K562 treated with DMSO at 1 percent for 24 hours (cell line): Measurements from ENCODE around the gene ACBD7. TPM values are rescaled to one million over a fixed set of nuclear protein-coding genes. Genes with fewer than 3 reads are reported as not detected.

Source experiments
- total RNA-seq: library from RNA; unstranded; fragments of 300-600 nt; gene quantifications from 2 replicates; pipeline ENCODE4 v1.2.3, GENCODE V29; 2022; ENCODE audit warnings: low read depth; ENCODE audit not compliant: insufficient read depth

ACBD7 gene
- 1.1 and 2.0 TPM in 2 replicates for total RNA-seq

DNA sequence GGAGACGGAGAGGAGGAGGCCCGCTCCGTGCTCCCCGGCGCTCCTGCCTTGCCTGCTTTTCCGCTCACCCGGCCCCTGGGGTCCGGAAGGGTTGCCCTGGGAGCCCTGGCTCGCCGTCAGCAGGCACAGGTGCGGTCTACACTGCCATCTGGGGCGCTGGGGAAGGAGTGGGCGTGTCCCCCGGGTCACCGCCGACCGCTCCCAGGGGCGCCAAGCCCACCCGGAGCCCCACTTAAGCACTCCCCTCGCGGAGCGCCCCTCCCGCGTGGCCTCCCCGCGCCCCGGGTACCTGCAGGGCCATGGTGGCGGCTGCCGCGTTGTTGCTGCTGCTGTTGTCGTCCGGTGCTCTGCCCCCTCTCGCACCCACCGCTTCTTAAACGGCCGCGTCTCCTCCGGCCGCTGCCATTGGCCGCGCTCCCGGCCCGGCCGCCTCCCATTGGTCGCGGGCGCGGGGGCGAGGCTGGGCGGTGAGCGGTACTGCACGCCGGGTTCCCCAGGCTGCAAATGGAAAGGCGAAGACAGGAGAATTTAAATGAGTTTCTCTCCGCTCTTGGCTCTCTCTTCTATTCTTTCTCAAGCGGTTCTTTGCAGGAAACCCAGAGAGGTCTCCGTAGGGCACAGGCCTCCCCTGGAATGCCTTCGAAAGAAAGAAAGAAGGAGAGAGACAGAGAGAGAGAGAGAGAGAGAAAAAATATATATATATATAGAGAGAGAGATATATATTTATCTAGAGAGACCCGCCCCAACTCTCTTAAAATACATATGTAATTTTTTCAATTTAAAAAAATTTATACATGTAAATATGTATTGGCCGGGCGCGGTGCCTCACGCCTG is at the start of gene ACBD7:
ACBD7 (minus strand) TSS at position 349 of the 834 bp plus-strand sequence; CDS start at position 301, 48 bp downstream.

DNA sequence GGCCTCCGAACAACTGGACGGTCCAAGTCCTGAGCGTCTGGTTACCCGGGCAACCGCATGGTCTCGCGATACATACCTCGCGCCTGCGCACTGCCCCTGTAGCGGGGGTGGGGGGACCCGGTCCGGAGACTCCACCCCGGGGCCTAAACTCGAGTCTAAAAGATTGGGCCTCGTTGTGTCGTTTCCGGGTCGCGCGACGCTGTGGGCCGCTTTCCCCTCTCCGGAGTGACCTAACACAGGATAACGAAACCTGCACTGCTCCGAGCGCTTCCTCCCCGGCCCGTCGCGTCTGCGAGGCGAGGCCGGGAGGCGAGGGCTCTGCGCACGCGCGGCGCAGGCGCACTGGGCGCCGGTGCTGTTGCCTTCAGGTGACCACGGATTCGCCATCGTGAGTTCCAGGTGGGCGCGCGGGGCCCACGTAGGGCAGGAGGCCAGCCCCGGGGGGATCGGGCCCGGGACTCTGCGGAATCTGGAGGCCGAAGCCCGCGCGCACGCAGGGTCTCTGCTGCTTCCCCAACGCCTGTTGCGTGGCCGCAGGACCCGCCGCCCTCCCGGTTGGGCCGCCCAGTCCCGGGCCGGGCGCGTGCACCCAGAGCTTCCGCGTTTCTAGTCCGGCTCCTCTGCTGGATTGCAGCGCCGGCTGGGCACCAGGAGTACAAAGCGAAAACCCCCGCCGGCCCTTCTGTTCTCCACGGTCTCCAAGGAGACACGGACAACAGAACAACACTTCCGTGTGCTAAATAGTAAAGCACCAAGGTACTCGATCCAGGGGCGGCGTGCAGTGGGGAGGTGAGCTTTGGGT is 8.6 kb upstream of the ACBD7 start, which contains the start of gene RPP38:
RPP38 (plus strand) TSS at position 345 of the 802 bp plus-strand sequence. CDS start 5,960 bp downstream, outside the sequence.

DNA sequence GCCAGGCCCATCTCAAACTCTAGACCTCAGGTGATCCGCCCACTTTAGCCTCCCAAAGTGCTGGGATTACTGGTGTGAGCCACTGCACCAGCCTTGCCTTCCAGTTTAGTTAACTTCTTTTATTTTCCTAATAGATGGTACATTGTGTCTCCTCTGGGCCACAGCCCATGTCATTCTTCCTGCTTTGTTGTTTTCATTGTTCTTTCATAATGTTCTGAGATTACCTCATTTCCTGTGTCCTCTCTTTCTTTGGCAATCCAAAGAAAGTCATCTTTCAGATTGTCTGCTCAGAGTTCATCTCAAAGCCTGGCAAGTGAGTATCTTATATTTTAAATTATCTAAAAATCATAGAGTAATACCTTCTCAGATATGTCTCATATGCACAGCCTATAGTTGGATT is 44.9 kb downstream of the ACBD7 start, which contains the start of gene OLAH:
OLAH (plus strand) TSS at position 270 of the 400 bp plus-strand sequence. CDS start 3,346 bp downstream, outside the sequence.

Other genes with a start within 250 kb of the ACBD7 start
- 8.5 and 11.9 TPM in 2 replicates for gene SUV39H2, start 209.9 kb downstream of the ACBD7 start, total RNA-seq
- 8.1 and 10.0 TPM in 2 replicates for gene DCLRE1C, start 134.7 kb downstream of the ACBD7 start, total RNA-seq
- gene MEIG1, start 129.4 kb downstream of the ACBD7 start, total RNA-seq, result 1.8 TPM in 1 of 2 replicates, not detected in the other
- gene OLAH, start 44.8 kb downstream of the ACBD7 start, total RNA-seq, result 0.25 TPM in 1 of 2 replicates, not detected in the other
- gene RPP38, start 8.6 kb upstream of the ACBD7 start, total RNA-seq, result 20.3 and 27.8 TPM in 2 replicates
- 15.6 and 16.5 TPM in 2 replicates for gene NMT2, start 79.9 kb upstream of the ACBD7 start, total RNA-seq